HG02852 (cell line): Measurements from ENCODE around the gene GRID2IP.

Experiments
- ATAC-seq: cut with Tn5 transposase; IDR thresholded peaks from one replicate; pipeline ENCODE4 v1.9.1; 2021; ENCODE audit warnings: mild to moderate bottlenecking, moderate library complexity; ENCODE audit not compliant: unreplicated experiment

GRID2IP gene

GRCh38 chr7:6528401-6529130 is 22.7 kb downstream of the GRID2IP start:
- no peak for ATAC-seq

- no peak for ATAC-seq
Measured at GRCh38 chr7:6526997-6527378, 24.3 kb downstream of the GRID2IP start.

DNA sequence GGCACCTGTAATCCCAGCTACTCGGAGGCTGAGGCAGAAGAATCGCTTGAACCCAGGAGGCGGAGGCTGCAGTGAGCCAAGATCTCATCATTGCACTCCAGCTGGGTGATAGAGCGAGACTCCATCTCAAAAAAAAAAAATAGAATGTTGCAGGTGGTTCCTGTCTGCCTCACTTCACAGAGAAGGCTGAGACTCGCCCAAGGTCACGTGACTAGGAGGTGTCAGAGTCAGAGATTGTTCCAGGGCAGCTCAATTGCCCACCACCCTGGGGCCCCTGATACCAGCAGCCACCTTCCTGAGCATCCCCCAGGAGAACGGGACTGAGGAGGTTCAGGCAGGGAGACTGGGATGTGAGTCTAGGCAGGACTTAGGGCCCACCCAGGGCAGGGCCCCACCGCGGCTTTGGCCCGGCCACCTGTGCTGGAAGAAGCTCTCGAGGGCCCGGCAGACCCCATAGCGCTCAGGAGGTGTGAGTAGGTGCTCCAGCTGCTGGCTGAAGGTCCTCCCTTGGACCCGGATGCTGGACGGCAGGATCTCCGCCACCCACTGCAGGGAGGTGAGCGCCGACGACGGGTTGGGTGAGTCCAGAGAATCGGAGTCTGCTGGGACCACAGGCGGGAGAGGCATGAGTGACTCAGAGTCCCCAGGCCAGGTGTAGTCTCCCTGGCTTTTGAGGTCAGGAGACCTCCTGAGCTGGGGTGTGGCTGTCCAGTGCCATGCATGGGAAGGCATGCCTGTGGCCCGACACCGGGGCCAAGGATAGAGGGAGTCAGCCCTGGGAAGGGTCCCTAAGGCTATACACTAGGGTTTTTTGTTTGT is 30.9 kb downstream of the GRID2IP start:
- ATAC-seq = no peak

DNA sequence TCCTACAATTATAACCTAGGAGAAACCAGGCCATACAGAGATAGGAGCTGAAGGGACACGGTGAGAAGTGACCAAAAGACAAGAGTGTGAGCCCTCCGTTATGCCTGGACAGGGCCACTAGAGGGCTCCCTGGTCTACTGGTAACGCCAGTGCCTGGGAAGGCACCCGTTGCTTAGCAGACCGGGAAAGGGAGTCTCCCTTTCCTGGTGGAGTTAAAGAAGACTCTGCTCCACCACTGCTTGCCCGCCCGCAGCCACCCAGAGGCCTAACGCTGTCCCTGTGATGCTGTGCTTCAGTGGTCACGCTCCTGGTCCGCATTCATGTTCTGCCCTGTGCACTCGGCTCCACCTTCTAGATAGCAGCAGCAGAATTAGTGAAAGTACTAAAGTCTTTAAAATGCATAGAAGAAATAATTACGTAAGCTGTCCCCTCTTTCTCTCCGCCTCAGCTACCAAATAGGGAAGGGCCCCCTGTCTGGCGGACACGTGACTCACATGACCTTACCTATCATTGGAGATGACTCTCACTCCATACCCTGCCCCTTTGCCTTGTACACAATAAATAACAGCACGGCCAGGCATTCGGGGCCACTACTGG is 34.8 kb downstream of the GRID2IP start:
- no peak for ATAC-seq

DNA sequence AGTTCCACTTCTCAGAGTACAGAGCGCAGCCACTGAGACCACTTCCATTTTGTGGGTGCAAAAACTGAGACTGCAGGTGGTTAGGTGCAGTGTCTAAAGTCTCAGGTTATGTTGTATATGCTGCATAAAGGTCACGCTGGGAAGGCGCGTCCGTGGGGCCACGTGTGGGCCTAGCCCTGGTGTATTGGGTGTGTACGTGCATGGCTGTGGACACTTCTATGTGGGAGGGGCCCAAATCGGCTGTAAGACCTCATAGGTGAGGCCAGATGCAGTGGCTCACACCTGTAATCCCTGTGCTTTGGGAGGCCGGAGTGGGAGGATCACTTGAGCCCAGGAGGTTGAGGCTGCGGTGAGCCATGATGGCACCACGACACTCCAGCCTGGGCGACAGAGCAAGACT is 37.7 kb downstream of the GRID2IP start:
- no peak for ATAC-seq

GRCh38 chr7:6512892-6513291 is 38.4 kb downstream of the GRID2IP start:
- ATAC-seq = no peak

DNA sequence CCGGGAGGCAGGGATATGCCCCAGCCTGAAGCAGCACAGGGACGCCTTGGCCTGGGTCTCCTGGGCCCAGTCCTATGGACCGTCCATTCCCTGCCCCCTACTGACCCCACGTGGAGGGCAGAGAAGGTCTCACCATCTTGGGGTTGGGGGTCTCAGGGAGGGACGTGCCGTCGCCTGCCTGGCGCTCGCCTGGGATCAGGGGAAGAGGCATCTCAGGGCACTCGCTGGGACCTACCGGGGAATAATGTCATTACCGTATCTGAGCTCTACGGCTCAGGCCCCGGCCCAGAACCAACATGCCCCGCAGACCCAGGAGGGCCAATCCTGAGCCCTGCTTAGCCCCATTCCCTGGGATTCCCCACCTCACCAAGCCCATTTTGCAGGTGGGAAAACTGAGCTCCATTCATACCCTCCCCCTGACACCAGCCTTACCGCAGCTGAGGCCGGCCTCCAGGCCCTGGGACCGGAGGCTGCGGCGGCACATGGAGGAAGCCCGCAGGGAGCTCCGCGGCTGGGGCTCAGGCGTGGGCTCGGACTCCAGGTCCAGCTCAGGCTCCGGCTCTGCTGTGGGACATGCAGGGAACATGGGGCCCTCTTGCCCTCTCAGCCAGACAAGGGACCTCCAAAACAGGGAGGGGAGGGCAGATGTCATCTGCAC is 40.7 kb downstream of the GRID2IP start:
- no peak for ATAC-seq

GRCh38 chr7:6508950-6509349 is 42.3 kb downstream of the GRID2IP start:
- ATAC-seq = no peak

DNA sequence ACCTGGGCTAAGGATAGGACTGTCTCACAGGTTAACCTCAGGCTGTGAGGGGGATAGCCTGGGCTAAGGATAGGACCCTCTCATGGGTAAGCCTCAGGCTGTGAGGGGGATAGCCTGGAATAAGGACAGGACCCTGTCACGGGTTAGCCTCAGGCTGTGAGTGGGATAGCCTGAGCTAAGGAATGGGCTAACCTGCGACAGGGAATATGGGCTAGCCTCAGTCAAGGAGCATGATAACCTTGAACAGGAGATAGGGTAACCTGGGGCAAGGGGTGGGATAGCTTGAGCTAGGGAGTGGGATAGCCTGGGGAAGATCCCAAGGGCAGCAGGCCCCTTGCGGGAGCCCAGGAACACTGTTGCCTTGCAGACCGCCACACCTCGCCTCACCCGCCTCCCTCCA is 42.7 kb downstream of the GRID2IP start:
- ATAC-seq = no peak

DNA sequence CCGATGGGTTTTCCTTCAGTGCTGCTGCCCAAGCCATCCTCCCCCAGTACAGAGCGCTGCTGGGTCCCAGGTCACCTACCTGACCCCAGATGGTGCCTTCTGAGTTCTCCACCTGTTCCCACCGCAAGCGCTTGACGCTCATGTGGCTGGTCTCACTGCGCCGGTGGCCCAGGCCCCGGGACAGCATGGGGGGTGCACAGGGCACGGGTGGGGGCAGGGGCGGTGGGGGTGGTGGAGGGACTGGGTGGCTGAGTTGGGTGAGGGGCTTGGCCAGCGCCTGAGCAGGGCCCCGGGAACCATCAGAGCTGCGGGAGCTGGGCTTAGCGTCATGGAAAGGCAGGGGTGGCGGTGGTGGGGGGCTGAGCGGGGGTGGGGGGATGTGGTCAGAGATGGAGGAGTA is 43.4 kb downstream of the GRID2IP start:
- ATAC-seq = no peak

DNA sequence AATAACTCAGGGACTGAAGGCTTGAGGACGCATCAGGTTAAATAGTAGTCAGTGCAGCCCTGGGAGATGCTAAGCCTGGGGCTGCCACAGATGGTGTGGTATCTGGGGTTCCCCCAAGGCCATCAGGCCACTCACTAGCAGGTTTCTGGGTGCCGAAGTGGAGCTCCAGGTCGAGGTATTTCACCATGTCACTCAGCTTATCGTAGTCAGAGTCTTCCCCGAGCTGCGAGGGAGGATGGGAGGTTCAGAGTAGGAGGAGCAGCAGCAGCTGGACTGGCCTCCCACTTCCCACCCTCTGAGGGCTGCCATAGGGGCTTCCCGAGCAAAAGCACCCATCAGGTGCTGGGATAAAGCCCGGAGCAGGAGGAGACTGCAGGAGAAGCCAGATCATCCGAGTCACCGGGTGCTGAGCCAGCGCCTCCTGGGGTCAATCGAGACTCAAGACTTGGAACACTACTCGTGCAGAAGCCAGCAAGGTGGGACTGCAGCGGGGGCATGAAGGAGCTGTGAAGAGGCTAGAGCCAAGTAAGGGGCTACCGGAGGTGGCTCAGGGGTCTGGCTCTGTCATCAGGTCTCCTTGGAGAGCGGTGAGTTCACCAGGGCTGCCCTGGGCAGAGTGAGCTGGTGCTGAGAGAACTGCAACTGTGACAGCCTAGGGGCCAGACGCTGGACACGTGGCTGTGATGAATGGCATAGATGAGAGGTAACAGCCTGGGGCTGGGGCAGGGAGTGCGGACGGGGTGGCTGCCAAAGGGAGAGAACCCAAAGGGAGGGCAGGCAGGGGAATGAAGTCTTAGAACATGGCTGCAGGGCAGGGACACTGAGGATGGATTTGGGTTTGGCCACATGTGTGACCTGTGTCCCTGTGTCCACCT is 45.3 kb downstream of the GRID2IP start:
- ATAC-seq = no peak

GRCh38 chr7:6504996-6505395 is 46.3 kb downstream of the GRID2IP start:
- ATAC-seq = no peak

GRCh38 chr7:6502886-6503285 is 48.4 kb downstream of the GRID2IP start:
- no peak for ATAC-seq

GRCh38 chr7:6501586-6502564 is 49.4 kb downstream of the GRID2IP start:
- no peak for ATAC-seq

GRCh38 chr7:6500691-6501090 is 50.6 kb downstream of the GRID2IP start:
- no peak for ATAC-seq

GRCh38 chr7:6497994-6498393 is 53.3 kb downstream of the GRID2IP start:
- ATAC-seq = no peak

GRCh38 chr7:6497637-6497905 is 53.7 kb downstream of the GRID2IP start:
- ATAC-seq = no peak

GRCh38 chr7:6496842-6497636 is 54.2 kb downstream of the GRID2IP start:
- no peak for ATAC-seq
